GM18870 (cell line): ENCODE measurements around the gene CAPN15.

Experiments used
- ATAC-seq: cut with Tn5 transposase; IDR thresholded peaks from one replicate; pipeline ENCODE4 v1.9.1; 2021; ENCODE audit warnings: moderate library complexity; ENCODE audit not compliant: unreplicated experiment

Gene CAPN15

GRCh38 chr16:559411-560203, 32.1 kb downstream of the CAPN15 start:
- ATAC-seq = no peak

- ATAC-seq = no peak
These were observed 32.7 kb downstream of the CAPN15 start, which contains the start of gene PRR35 for GRCh38 chr16:560204-560700. PRR35 (plus strand) TSS chr16:560394; CDS start chr16:563295, 2,901 bp downstream.

GRCh38 chr16:560701-561412, 33.3 kb downstream of the CAPN15 start:
- ATAC-seq = no peak

- ATAC-seq = no peak
These were observed 33.9 kb downstream of the CAPN15 start for GRCh38 chr16:561413-561794.

GRCh38 chr16:561957-562938, 34.7 kb downstream of the CAPN15 start:
- ATAC-seq = no peak

GRCh38 chr16:563072-563644, 35.6 kb downstream of the CAPN15 start:
- no peak for ATAC-seq

GRCh38 chr16:564690-565418, 37.3 kb downstream of the CAPN15 start:
- no peak for ATAC-seq

- ATAC-seq = no peak
These were observed 38.2 kb downstream of the CAPN15 start for GRCh38 chr16:565419-566330.

GRCh38 chr16:566475-567372, 39.2 kb downstream of the CAPN15 start, which contains the start of gene NHLRC4:
NHLRC4 (plus strand) TSS chr16:567005; CDS start chr16:568048, 1,043 bp downstream.
- no peak for ATAC-seq

GRCh38 chr16:567373-568256, 40.1 kb downstream of the CAPN15 start:
- no peak for ATAC-seq

GRCh38 chr16:568401-569258, 41.1 kb downstream of the CAPN15 start:
- no peak for ATAC-seq

- no peak for ATAC-seq
These were observed 42.1 kb downstream of the CAPN15 start, which contains the start of gene PIGQ for GRCh38 chr16:569445-570254. PIGQ (plus strand) TSS chr16:569968; CDS start chr16:574075, 4,107 bp downstream.

- no peak for ATAC-seq
These were observed 45.5 kb downstream of the CAPN15 start for GRCh38 chr16:572865-573650.
